ENCODE data around the gene PASK. TPM values are rescaled to one million over a fixed set of nuclear protein-coding genes. Genes with fewer than 3 reads are reported as not detected.

The PASK gene
- total and polyA plus RNA-seq, 2 of the 4 experiments (the other 2 are of a cell fraction), result 4.1 TPM

DNA sequence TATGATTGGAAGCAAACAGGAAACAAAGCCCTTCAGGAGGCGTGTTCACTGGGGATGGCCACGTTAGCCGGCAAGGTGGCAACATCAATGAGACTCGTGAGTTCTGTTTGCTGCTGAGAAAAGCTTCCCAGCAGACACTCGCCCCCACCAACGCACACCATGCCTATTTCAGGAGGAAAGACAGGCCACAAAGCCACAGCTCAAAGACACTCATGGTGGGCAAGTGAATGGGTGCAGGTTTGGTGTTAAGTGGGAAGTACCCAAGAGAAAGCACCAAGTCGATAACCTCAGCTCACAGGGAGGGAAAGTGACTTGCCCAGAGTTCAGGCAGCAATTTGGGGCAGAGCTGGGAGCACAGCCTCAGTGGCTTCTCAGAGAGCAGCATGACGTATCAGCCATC lies 36.7 kb downstream of the PASK start:
- H3K56ac ChIP-seq (ENCODE audit: extremely low read depth, insufficient read depth, low read length), result no peak overlapping the region
- no peak overlapping the region for H3K18ac ChIP-seq (ENCODE audit: low read depth, low read length)
- H2BK5ac ChIP-seq (ENCODE audit: low read depth, low read length, poor library complexity, severe bottlenecking), result no peak overlapping the region
- intact Hi-C loops (cut with micrococcal nuclease) (no loop called here), in situ Hi-C loops (cut with MboI; ENCODE audit: low sequenced_read_pairs) (no loop called here), dilution Hi-C loops (cut with HindIII; ENCODE audit: low sequenced_read_pairs, unreplicated experiment) (no loop called here)
- no peak overlapping the region for H4K91ac ChIP-seq (ENCODE audit: insufficient read depth, low read depth, low read length)
- H3K36me3 ChIP-seq (ENCODE audit: control insufficient read depth, insufficient read depth, low read length), result no peaks in the 10 kb centered on the region
- H4K5ac ChIP-seq (ENCODE audit: low read depth, low read length), result no peak overlapping the region
- ATAC-seq (ENCODE audit: low read depth), result no peak
- 100% methylated on average over 2 of the region's 8 CpGs; no CpG with 5 or more reads in 1 of the 2 experiments for WGBS, 2 experiments (ENCODE audit: extremely low coverage in 2 of 2, insufficient read length in 1 of 2)
- peak overlapping the region; percentile 3 for H2AK9ac ChIP-seq (replicated peaks; ENCODE audit: low read depth, low read length, poor library complexity)
- H2BK15ac ChIP-seq (ENCODE audit: low read depth, low read length), result no peak overlapping the region
- no peak overlapping the region for H2AFZ ChIP-seq (replicated peaks; ENCODE audit: low read length, poor library complexity)
- H2BK20ac ChIP-seq (ENCODE audit: low read depth, low read length), result no peak overlapping the region
- no peaks in the 10 kb centered on the region for H3K27me3 ChIP-seq (ENCODE audit: control insufficient read depth, insufficient read depth, low read length)
- H3K14ac ChIP-seq (replicated peaks; ENCODE audit: low read depth, low read length), result no peak overlapping the region
- no peak overlapping the region for H4K8ac ChIP-seq (ENCODE audit: low read depth in 2 of 2, low read length in 2 of 2)
- CTCF ChIA-PET, result no interaction called here
- no peak overlapping the region for H3K4me2 ChIP-seq (ENCODE audit: low read depth, low read length)
- H3K4ac ChIP-seq (ENCODE audit: low read depth, low read length), result no peak overlapping the region
- no peak overlapping the region for H2BK120ac ChIP-seq (ENCODE audit: low read depth, low read length)
- no peaks in the 10 kb centered on the region for H4K20me1 ChIP-seq (ENCODE audit: insufficient read depth, low read length)
- H3K4me3 ChIP-seq (ENCODE audit: insufficient read depth, low read depth, low read length), result no peak overlapping the region
- H3K27ac ChIP-seq (ENCODE audit: insufficient read depth, low read length), result no peak overlapping the region
- TF ChIP-seq RCOR1 (IDR thresholded peaks at IDR 0.05; ENCODE audit: insufficient replicate concordance, low read length), result no peak
- TF ChIP-seq FOS (IDR thresholded peaks at IDR 0.05; ENCODE audit: low read depth, low read length), result no peak
- TF ChIP-seq, protein P1, sequence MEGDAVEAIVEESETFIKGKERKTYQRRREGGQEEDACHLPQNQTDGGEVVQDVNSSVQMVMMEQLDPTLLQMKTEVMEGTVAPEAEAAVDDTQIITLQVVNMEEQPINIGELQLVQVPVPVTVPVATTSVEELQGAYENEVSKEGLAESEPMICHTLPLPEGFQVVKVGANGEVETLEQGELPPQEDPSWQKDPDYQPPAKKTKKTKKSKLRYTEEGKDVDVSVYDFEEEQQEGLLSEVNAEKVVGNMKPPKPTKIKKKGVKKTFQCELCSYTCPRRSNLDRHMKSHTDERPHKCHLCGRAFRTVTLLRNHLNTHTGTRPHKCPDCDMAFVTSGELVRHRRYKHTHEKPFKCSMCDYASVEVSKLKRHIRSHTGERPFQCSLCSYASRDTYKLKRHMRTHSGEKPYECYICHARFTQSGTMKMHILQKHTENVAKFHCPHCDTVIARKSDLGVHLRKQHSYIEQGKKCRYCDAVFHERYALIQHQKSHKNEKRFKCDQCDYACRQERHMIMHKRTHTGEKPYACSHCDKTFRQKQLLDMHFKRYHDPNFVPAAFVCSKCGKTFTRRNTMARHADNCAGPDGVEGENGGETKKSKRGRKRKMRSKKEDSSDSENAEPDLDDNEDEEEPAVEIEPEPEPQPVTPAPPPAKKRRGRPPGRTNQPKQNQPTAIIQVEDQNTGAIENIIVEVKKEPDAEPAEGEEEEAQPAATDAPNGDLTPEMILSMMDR (conservative IDR thresholded peaks at IDR 0.05; ENCODE audit: low read depth, low read length), result no peak
- no peak for TF ChIP-seq POLR2A (IDR thresholded peaks at IDR 0.05; ENCODE audit: low read depth, low read length)
- no peak for TF ChIP-seq CHD1 (IDR thresholded peaks at IDR 0.05; ENCODE audit: low read depth, low read length)
- no peak for TF ChIP-seq BHLHE40 (IDR thresholded peaks at IDR 0.05; ENCODE audit: low read depth, low read length)
- TF ChIP-seq CEBPB (IDR thresholded peaks at IDR 0.05; ENCODE audit: low read depth, low read length), result no peak
- TF ChIP-seq SMC3 (IDR thresholded peaks at IDR 0.05; ENCODE audit: low read depth, low read length), result no peak
- TF ChIP-seq MAFK (IDR thresholded peaks at IDR 0.05; ENCODE audit: low read depth, low read length), result no peak
- TF ChIP-seq, protein P2, sequence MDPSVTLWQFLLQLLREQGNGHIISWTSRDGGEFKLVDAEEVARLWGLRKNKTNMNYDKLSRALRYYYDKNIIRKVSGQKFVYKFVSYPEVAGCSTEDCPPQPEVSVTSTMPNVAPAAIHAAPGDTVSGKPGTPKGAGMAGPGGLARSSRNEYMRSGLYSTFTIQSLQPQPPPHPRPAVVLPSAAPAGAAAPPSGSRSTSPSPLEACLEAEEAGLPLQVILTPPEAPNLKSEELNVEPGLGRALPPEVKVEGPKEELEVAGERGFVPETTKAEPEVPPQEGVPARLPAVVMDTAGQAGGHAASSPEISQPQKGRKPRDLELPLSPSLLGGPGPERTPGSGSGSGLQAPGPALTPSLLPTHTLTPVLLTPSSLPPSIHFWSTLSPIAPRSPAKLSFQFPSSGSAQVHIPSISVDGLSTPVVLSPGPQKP (IDR thresholded peaks at IDR 0.05; ENCODE audit: borderline replicate concordance, low read depth, low read length), result no peak
- no peak for TF ChIP-seq MAZ (IDR thresholded peaks at IDR 0.05; ENCODE audit: borderline replicate concordance, low read depth, low read length)
- no peak for TF ChIP-seq RAD21 (IDR thresholded peaks at IDR 0.05; ENCODE audit: low read length)
- H3K9me1 ChIP-seq (ENCODE audit: insufficient read depth, low read length), result peaks cover 6% of the 10 kb centered on the region; the same call in 1 of the 2 replicates
- H3K23ac ChIP-seq (ENCODE audit: low read depth, low read length), result no peak overlapping the region
- no peaks in the 10 kb centered on the region for H3K4me1 ChIP-seq (ENCODE audit: control insufficient read depth, insufficient read depth, low read length)
- no peaks in the 10 kb centered on the region for H3K9me3 ChIP-seq (ENCODE audit: control insufficient read depth, insufficient read depth, low read length)
- no peak overlapping the region for H2AK5ac ChIP-seq (ENCODE audit: low read depth, low read length)
- DNase-seq, result no peak
- no peak overlapping the region for H3K9ac ChIP-seq (ENCODE audit: low read depth, low read length)
- H3K79me1 ChIP-seq (ENCODE audit: low read depth in 1 of 2, low read length in 2 of 2), result 0 out of 4 replicates have a peak, but pooled peaks cover 0 to 2% of the 10 kb centered on the region in 2 experiments
- POLR2A ChIA-PET (ENCODE audit: unreplicated experiment), result no interaction called here
- BruUV-seq (replicated peaks), result no TSS peak

All from IMR-90 (cell line).